ENCODE data around the gene MARVELD1. TPM values are rescaled to one million over a fixed set of nuclear protein-coding genes. Genes with fewer than 3 reads are reported as not detected.
"Not testable (repeated sequence)": the region's sequence is repeated elsewhere in the genome, so short reads cannot be mapped to it uniquely, and the experiment has no call there.

MARVELD1 gene
- total RNA-seq, 2 donors from 2014 or later: 4.3 to 6.5 TPM

DNA sequence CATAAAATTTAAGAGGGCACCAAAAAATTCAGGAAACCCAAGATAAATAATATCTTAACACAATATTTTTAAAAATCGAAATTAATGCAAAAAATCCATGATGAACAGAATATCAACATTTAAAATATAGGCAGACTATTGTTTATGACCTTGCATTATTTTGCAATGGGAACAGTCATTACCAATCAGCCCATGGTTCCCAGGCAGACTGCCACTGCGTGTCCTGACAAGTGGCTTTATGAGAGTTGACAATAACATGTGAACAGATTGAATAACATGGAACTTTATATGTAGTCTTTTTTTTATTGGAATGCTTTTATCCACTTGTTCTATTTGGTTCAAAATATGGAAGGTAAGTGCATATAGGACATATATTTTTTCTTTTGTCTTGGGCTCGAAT is 23.4 kb upstream of the MARVELD1 start:
- WGBS, 2 donors: 76 to 79% methylated on average over 3 of the region's 3 CpGs
- Histone ChIP-seq H3K27me3 (no peaks in the 10 kb centered on the region), H3K27ac (no peak overlapping the region), H3K9me3 (no peaks in the 10 kb centered on the region), H3K4me1 (peaks cover 30% of the 10 kb centered on the region), H3K36me3 (replicated peaks in 1 of 2; ENCODE audit: insufficient read depth in 1 of 2, low read depth in 2 of 2) (no peaks in the 10 kb centered on the region), H3K4me3 (no peak overlapping the region)
- DNase-seq (no peak), ATAC-seq (no peak)
- TF ChIP-seq, protein P1, sequence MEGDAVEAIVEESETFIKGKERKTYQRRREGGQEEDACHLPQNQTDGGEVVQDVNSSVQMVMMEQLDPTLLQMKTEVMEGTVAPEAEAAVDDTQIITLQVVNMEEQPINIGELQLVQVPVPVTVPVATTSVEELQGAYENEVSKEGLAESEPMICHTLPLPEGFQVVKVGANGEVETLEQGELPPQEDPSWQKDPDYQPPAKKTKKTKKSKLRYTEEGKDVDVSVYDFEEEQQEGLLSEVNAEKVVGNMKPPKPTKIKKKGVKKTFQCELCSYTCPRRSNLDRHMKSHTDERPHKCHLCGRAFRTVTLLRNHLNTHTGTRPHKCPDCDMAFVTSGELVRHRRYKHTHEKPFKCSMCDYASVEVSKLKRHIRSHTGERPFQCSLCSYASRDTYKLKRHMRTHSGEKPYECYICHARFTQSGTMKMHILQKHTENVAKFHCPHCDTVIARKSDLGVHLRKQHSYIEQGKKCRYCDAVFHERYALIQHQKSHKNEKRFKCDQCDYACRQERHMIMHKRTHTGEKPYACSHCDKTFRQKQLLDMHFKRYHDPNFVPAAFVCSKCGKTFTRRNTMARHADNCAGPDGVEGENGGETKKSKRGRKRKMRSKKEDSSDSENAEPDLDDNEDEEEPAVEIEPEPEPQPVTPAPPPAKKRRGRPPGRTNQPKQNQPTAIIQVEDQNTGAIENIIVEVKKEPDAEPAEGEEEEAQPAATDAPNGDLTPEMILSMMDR (IDR thresholded peaks at IDR 0.05): no peak
- no peak for TF ChIP-seq POLR2A (IDR thresholded peaks at IDR 0.05)
- intact Hi-C loops (cut with DNase I): no loop called here

DNA sequence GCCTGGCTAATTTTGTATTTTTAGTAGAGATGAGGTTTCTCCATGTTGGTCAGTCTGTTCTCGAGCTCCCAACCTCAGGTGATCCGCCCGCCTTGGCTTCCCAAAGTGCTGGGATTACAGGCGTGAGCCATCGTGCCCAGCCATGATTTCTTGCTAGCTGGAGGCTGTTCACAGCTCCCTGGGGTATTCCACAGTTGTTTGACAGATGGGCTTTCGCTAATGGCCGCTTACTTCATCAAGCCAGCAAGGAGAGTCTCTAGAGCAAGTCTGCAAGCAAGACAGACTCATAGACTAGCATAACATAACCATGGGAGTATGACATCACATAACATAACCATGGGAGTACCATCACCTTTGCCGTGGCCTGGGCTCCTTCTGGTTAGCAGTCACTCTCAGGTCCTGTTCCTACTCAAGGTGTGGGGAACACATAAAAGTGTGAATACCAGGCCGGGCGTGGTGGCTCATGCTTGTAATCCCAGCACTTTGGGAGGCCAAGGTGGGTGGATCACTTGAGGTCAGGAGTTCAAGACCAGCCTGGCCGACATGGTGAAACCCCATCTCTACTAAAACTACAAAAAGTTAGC is 15.4 kb upstream of the MARVELD1 start:
- H3K9me3 ChIP-seq; ATAC-seq; H3K4me3 ChIP-seq; intact Hi-C loops (cut with DNase I); DNase-seq; H3K27me3 ChIP-seq; H3K36me3 ChIP-seq (replicated peaks in 1 of 2; ENCODE audit: insufficient read depth in 1 of 2, low read depth in 2 of 2): not testable (repeated sequence)
- Histone ChIP-seq H3K4me1 (peaks cover 13% of the 10 kb centered on the region), H3K27ac (peak overlapping the region; percentile 53 to 68 (median 66))
- 83 to 85% methylated on average over 10 to 11 of the region's 11 CpGs for WGBS, 2 donors

DNA sequence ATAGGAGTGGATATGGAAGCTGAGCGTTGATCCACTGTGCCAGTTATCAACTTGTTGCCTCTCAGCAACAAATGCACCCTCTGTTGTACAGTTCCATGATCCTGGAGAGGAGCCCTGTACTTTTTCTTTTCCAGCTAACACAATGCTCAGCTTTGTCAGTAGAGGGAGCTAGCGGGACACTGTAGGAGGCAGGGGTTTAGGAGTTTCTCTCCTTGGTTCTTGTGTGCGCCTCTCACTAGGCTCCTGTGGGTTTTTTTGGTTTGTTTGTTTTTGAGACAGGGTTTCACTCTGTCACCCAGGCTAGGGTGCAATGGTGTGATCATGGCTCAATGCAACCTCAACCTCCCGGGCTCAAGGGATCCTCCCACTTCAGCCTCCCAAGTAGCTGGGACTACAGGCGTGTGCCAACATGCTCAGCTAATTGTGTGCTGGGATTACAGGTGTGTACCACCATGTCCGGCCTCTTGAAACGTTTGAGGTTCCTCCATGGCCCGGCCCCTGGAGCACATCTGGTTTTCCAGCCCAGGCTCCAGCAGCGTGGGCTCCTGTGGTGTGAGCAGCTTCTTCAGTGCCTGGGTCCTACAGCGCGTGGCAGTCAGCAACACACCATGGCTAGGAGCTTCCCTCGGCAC is 12.0 kb upstream of the MARVELD1 start:
- Histone ChIP-seq H3K4me1 (peaks cover 13% of the 10 kb centered on the region), H3K27me3 (no peaks in the 10 kb centered on the region), H3K9me3 (no peaks in the 10 kb centered on the region), H3K27ac (no peak overlapping the region), H3K36me3 (replicated peaks in 1 of 2; ENCODE audit: insufficient read depth in 1 of 2, low read depth in 2 of 2) (no peaks in the 10 kb centered on the region), H3K4me3 (no peak overlapping the region)
- TF ChIP-seq, protein P1 (IDR thresholded peaks at IDR 0.05): peak; percentile 76 to 85 (median 83)
- TF ChIP-seq POLR2A (IDR thresholded peaks at IDR 0.05): no peak
- intact Hi-C loops (cut with DNase I): no loop called here
- 20 to 35% methylated on average over 5 to 12 of the region's 12 CpGs for WGBS, 2 donors
- DNase-seq (peak; percentile 56 to 73 (median 67)), ATAC-seq (peak; percentile 80)

DNA sequence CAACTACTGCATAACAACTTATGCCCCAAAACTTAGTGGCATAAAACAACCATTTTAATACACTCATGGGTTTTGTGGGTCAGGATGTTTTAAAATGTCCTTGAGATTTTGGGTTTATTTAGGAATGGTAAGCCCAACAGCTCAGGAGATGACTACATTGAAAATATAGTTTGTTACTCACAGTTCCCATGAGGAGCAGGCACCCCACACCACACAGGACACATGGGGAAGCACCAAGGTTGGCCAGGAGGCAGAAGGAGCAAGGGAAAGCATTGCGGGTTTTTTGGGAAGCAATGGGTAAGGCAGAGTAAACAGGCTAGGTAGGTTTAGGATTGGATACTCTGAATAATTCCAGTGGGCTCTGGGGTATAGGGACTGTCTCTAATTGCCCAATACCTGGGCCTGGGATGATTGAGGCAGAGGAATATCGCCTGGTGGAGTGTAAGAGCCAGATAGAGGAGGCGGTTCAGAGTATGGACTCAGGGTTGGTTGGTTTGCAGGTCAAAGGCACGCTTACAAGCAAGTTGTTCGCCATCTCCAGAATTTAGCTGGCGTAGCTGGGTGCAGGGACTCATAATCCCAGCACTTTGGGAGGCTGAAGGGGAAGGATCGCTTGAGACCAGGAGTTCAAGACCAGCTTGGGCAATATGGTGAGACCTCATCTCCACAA is 10.0 kb upstream of the MARVELD1 start:
- DNase-seq (no peak), ATAC-seq (no peak)
- H3K4me3 ChIP-seq: no peak overlapping the region
- no peaks in the 10 kb centered on the region for H3K36me3 ChIP-seq (replicated peaks in 1 of 2; ENCODE audit: insufficient read depth in 1 of 2, low read depth in 2 of 2)
- WGBS, 2 donors: 74 to 88% methylated on average over 7 of the region's 7 CpGs
- H3K4me1 ChIP-seq: no peaks in the 10 kb centered on the region
- H3K27ac ChIP-seq: no peak overlapping the region
- no peak for TF ChIP-seq POLR2A (IDR thresholded peaks at IDR 0.05)
- TF ChIP-seq, protein P1 (IDR thresholded peaks at IDR 0.05): no peak
- H3K9me3 ChIP-seq: no peaks in the 10 kb centered on the region
- no peaks in the 10 kb centered on the region for H3K27me3 ChIP-seq
- intact Hi-C loops (cut with DNase I): no loop called here

DNA sequence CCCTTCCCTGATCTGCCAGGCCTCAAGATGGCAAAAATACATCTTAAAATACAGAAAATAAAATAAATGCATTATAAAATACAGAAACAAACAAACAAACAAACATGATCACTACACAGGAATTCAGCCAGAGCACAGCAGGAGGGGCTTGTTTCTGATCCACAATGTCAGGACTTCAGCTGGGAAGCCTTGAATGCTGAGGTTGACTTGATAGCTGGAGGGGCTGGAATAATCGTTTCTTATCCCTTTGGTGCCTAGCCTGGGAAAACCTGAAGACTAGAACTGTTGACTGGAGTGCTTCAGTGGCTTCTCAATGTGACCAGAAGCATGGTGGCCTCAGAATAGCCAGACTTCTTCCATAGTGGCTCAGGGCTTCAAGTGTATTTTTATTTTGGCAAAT is 9.2 kb upstream of the MARVELD1 start:
- H3K27me3 ChIP-seq: no peaks in the 10 kb centered on the region
- no peak overlapping the region for H3K4me3 ChIP-seq
- TF ChIP-seq, protein P1 (IDR thresholded peaks at IDR 0.05): no peak
- no peak for TF ChIP-seq POLR2A (IDR thresholded peaks at IDR 0.05)
- no peaks in the 10 kb centered on the region for H3K4me1 ChIP-seq
- intact Hi-C loops (cut with DNase I): no loop called here
- ATAC-seq (no peak), DNase-seq (no peak)
- no peaks in the 10 kb centered on the region for H3K36me3 ChIP-seq (replicated peaks in 1 of 2; ENCODE audit: insufficient read depth in 1 of 2, low read depth in 2 of 2)
- WGBS, 2 donors: 50 to 54% methylated on average over 1 of the region's 1 CpG
- H3K9me3 ChIP-seq: no peaks in the 10 kb centered on the region
- no peak overlapping the region for H3K27ac ChIP-seq

Data from body of pancreas (tissue), 4 donors.